Measurements from ENCODE around the gene FYN. TPM values are rescaled to one million over a fixed set of nuclear protein-coding genes. Genes with fewer than 3 reads are reported as not detected.

FYN gene
- total RNA-seq, 1 donor = 106 TPM

- no peak overlapping the region for H3K27ac ChIP-seq (ENCODE audit: low read depth, low read length)
- DNase-seq (ENCODE audit: insufficient read length, low spot score, missing footprints) = no peak
- no peaks in the 10 kb centered on the region for H3K9me3 ChIP-seq (ENCODE audit: low read depth, low read length)
- no peak overlapping the region for H2AFZ ChIP-seq (ENCODE audit: low read length)
- no peak overlapping the region for H3K4me2 ChIP-seq (ENCODE audit: insufficient read depth, low read length)
- no peaks in the 10 kb centered on the region for H3K27me3 ChIP-seq (ENCODE audit: insufficient read depth, low read length)
- H3K4me3 ChIP-seq (ENCODE audit: insufficient read depth, low read length) = no peak overlapping the region
- H3K36me3 ChIP-seq (ENCODE audit: insufficient read depth, low read length) = peaks cover 3% of the 10 kb centered on the region
- no peak for TF ChIP-seq CTCF (IDR thresholded peaks at IDR 0.05; ENCODE audit: extremely low read depth, low read depth, low read length)
- peaks cover 13% of the 10 kb centered on the region for H3K4me1 ChIP-seq (ENCODE audit: insufficient read depth, low read length)
- peaks cover 59% of the 10 kb centered on the region for H3K79me2 ChIP-seq (ENCODE audit: insufficient read depth, low read length)
- H4K20me1 ChIP-seq (ENCODE audit: insufficient read depth, low read length) = no peaks in the 10 kb centered on the region
These were observed 101.6 kb downstream of the FYN start for GRCh38 chr6:111771629-111772028.

GRCh38 chr6:111771094-111771432 lies 102.2 kb downstream of the FYN start:
- Histone ChIP-seq H2AFZ (ENCODE audit: low read length) (no peak overlapping the region), H3K4me1 (ENCODE audit: insufficient read depth, low read length) (peaks cover 13% of the 10 kb centered on the region), H4K20me1 (ENCODE audit: insufficient read depth, low read length) (no peaks in the 10 kb centered on the region), H3K4me3 (ENCODE audit: insufficient read depth, low read length) (no peak overlapping the region), H3K9me3 (ENCODE audit: low read depth, low read length) (no peaks in the 10 kb centered on the region), H3K27ac (ENCODE audit: low read depth, low read length) (no peak overlapping the region), H3K79me2 (ENCODE audit: insufficient read depth, low read length) (peaks cover 61% of the 10 kb centered on the region), H3K36me3 (ENCODE audit: insufficient read depth, low read length) (peaks cover 3% of the 10 kb centered on the region), H3K27me3 (ENCODE audit: insufficient read depth, low read length) (no peaks in the 10 kb centered on the region), H3K4me2 (ENCODE audit: insufficient read depth, low read length) (no peak overlapping the region)
- DNase-seq (ENCODE audit: insufficient read length, low spot score, missing footprints) = no peak
- no peak for TF ChIP-seq CTCF (IDR thresholded peaks at IDR 0.05; ENCODE audit: extremely low read depth, low read depth, low read length)

GRCh38 chr6:111770263-111771093 lies 102.8 kb downstream of the FYN start:
- Histone ChIP-seq H4K20me1 (ENCODE audit: insufficient read depth, low read length) (no peaks in the 10 kb centered on the region), H3K79me2 (ENCODE audit: insufficient read depth, low read length) (peaks cover 62% of the 10 kb centered on the region), H3K4me1 (ENCODE audit: insufficient read depth, low read length) (peaks cover 16% of the 10 kb centered on the region), H3K9me3 (ENCODE audit: low read depth, low read length) (no peaks in the 10 kb centered on the region), H3K27ac (ENCODE audit: low read depth, low read length) (no peak overlapping the region), H3K36me3 (ENCODE audit: insufficient read depth, low read length) (peaks cover 3% of the 10 kb centered on the region), H2AFZ (ENCODE audit: low read length) (no peak overlapping the region), H3K4me2 (ENCODE audit: insufficient read depth, low read length) (no peak overlapping the region), H3K4me3 (ENCODE audit: insufficient read depth, low read length) (no peak overlapping the region), H3K27me3 (ENCODE audit: insufficient read depth, low read length) (no peaks in the 10 kb centered on the region)
- no peak for DNase-seq (ENCODE audit: insufficient read length, low spot score, missing footprints)
- TF ChIP-seq CTCF (IDR thresholded peaks at IDR 0.05; ENCODE audit: extremely low read depth, low read depth, low read length) = no peak

GRCh38 chr6:111769365-111770152 lies 103.7 kb downstream of the FYN start:
- Histone ChIP-seq H3K79me2 (ENCODE audit: insufficient read depth, low read length) (peaks cover 70% of the 10 kb centered on the region), H4K20me1 (ENCODE audit: insufficient read depth, low read length) (no peaks in the 10 kb centered on the region)
- no peak for DNase-seq (ENCODE audit: insufficient read length, low spot score, missing footprints)

More at GRCh38 chr6:111769365-111770152, 103.7 kb downstream of the FYN start:
- Histone ChIP-seq H3K4me3 (ENCODE audit: insufficient read depth, low read length) (no peak overlapping the region), H2AFZ (ENCODE audit: low read length) (no peak overlapping the region), H3K9me3 (ENCODE audit: low read depth, low read length) (no peaks in the 10 kb centered on the region), H3K4me2 (ENCODE audit: insufficient read depth, low read length) (peak overlapping the region; percentile 2), H3K36me3 (ENCODE audit: insufficient read depth, low read length) (peaks cover 3% of the 10 kb centered on the region), H3K27ac (ENCODE audit: low read depth, low read length) (no peak overlapping the region), H3K4me1 (ENCODE audit: insufficient read depth, low read length) (peaks cover 19% of the 10 kb centered on the region), H3K27me3 (ENCODE audit: insufficient read depth, low read length) (no peaks in the 10 kb centered on the region)
- no peak for TF ChIP-seq CTCF (IDR thresholded peaks at IDR 0.05; ENCODE audit: extremely low read depth, low read depth, low read length)
